HepG2 (cell line): ENCODE measurements around the gene MORF4L1. TPM values are rescaled to one million over a fixed set of nuclear protein-coding genes. Genes with fewer than 3 reads are reported as not detected.
A peak's percentile ranks its signal among the peaks of the same experiment; 100 is the strongest.

ENCODE experiments used
- KDM6A ChIP-seq: IDR thresholded peaks from 2 replicates; pipeline ENCODE4 v1.6.1; 2016; ENCODE audit warnings: low read depth
- KLF11 ChIP-seq: IDR thresholded peaks from 2 replicates; pipeline ENCODE4 v1.6.1; 2016; ENCODE audit warnings: missing compliant biosample characterization
- MED13 ChIP-seq: sonication (generic); formaldehyde crosslinking; IDR thresholded peaks from 2 replicates; pipeline ENCODE4 v1.5.0; 2020; ENCODE audit warnings: missing genetic modification reagents
- MIER2 ChIP-seq: IDR thresholded peaks from 2 replicates; pipeline ENCODE4 v1.6.1; 2016; ENCODE audit warnings: missing biosample characterization, missing genetic modification reagents
- MXI1 ChIP-seq: IDR thresholded peaks from 3 replicates; pipeline ENCODE4 v1.6.1; 2012; ENCODE audit warnings: low read depth, low read length, inconsistent platforms, borderline replicate concordance
- NFE2 ChIP-seq: sonication (generic); formaldehyde crosslinking; IDR thresholded peaks from 2 replicates; pipeline ENCODE4 v1.4.0; 2020; ENCODE audit warnings: missing genetic modification reagents
- PBX2 ChIP-seq: IDR thresholded peaks from 2 replicates; pipeline ENCODE4 v1.6.1; 2016; ENCODE audit warnings: control low read depth
- POLR2A ChIP-seq, 2 experiments: IDR thresholded peaks; 2 replicates each; pipeline ENCODE4 v1.6.1; 2011; ENCODE audit warnings: low read depth in 2 of 2, low read length in 2 of 2, mild to moderate bottlenecking in 1 of 2, moderate library complexity in 1 of 2; ENCODE audit not compliant: insufficient read depth in 1 of 2
- SAP130 ChIP-seq: IDR thresholded peaks from 2 replicates; pipeline ENCODE4 v1.6.1; 2016; ENCODE audit warnings: low read depth
- SIX4 ChIP-seq: sonication (generic); formaldehyde crosslinking; IDR thresholded peaks from 2 replicates; pipeline ENCODE4 v1.4.0; 2020; ENCODE audit warnings: missing genetic modification reagents
- YY1 ChIP-seq: IDR thresholded peaks from 2 replicates; pipeline ENCODE4 v1.6.1; 2011; ENCODE audit warnings: low read length, low read depth, moderate library complexity, mild to moderate bottlenecking; ENCODE audit not compliant: insufficient read depth, insufficient replicate concordance
- ZC3H13 ChIP-seq: sonication (generic); formaldehyde crosslinking; IDR thresholded peaks from 2 replicates; pipeline ENCODE4 v1.8.1; 2023; ENCODE audit warnings: mild to moderate bottlenecking, missing genetic modification reagents, moderate library complexity
- ZFP1 ChIP-seq: IDR thresholded peaks from 2 replicates; pipeline ENCODE4 v1.6.1; 2016
- ZNF256 ChIP-seq: sonication (generic); formaldehyde crosslinking; conservative IDR thresholded peaks from 2 replicates; pipeline ENCODE4 v1.4.0; 2020; ENCODE audit warnings: missing genetic modification reagents
- ZNF329 ChIP-seq: sonication (generic); formaldehyde crosslinking; IDR thresholded peaks from 2 replicates; pipeline ENCODE4 v1.9.0; 2021; ENCODE audit warnings: low read depth, mild to moderate bottlenecking, missing genetic modification reagents
- ZNF335 ChIP-seq: sonication (generic); formaldehyde crosslinking; IDR thresholded peaks from 2 replicates; pipeline ENCODE4 v1.4.0; 2020; ENCODE audit warnings: missing genetic modification reagents
- ZNF543 ChIP-seq: sonication (generic); formaldehyde crosslinking; IDR thresholded peaks from 2 replicates; pipeline ENCODE4 v1.4.0; 2020; ENCODE audit warnings: mild to moderate bottlenecking, missing genetic modification reagents
- ZNF687 ChIP-seq: sonication (generic); formaldehyde crosslinking; IDR thresholded peaks from 2 replicates; pipeline ENCODE4 v1.5.1; 2020; ENCODE audit warnings: mild to moderate bottlenecking, missing genetic modification reagents, moderate library complexity
- ZNF691 ChIP-seq: sonication (generic); formaldehyde crosslinking; IDR thresholded peaks from 2 replicates; pipeline ENCODE4 v1.4.0; 2020; ENCODE audit warnings: missing genetic modification reagents, low read depth, mild to moderate bottlenecking, borderline replicate concordance
- polyA plus RNA-seq, 8 experiments: library from polyadenylated mRNA; depleted of rRNA in 3 of 8; stranded (reverse) in 7 of 8; unstranded in 1 of 8; fragments of >200 nt; fragmentation: Illumina TruSeq in 4 of 8; extraction: Trizol in 4 of 8; gene quantifications; 2 replicates each; pipeline versions ENCODE4 v1.2.1 to v1.2.3, GENCODE V29; 2011 to 2016; ENCODE audit warnings: low read depth in 4 of 8, missing spikeins in 1 of 8, mixed read lengths in 1 of 8; ENCODE audit not compliant: insufficient read depth in 1 of 8
- total RNA-seq, 5 experiments: library from RNA; depleted of rRNA; stranded (reverse); fragments of >200 nt; fragmentation: Illumina TruSeq; extraction: Trizol; gene quantifications; 2 replicates each; pipeline ENCODE4 v1.2.3, GENCODE V29; 2016; ENCODE audit warnings: low read depth in 1 of 5
- TF ChIP-seq, protein P1 (sequence below), 2 experiments: sonication (generic) in 1 of 2; formaldehyde crosslinking in 1 of 2; IDR thresholded peaks; 2 replicates each; pipeline versions ENCODE4 v1.4.0 to v1.6.1; 2016 to 2020; ENCODE audit warnings: borderline replicate concordance in 1 of 2, low read depth in 1 of 2, mild to moderate bottlenecking in 1 of 2, missing genetic modification reagents in 1 of 2

MORF4L1 gene
- total and polyA plus RNA-seq, 2 of the 13 experiments (the other 11 are each of a cell fraction or from before 2014, with no cell fraction given) = 218 to 219 TPM

GRCh38 chr15:78873793-78874765 is 1.4 kb downstream of the MORF4L1 start (continued):
- TF ChIP-seq POLR2A (IDR thresholded peaks at IDR 0.05; ENCODE audit: insufficient read depth in 1 of 2, low read depth in 2 of 2, low read length in 2 of 2) (peak in 1 of 2 experiments; percentile 41; a peak in 1 of 4 replicates), NFE2 (CRISPR knock-in tag) (no peak), KDM6A (CRISPR knock-in tag) (no peak), ZNF256 (CRISPR knock-in tag) (no peak), ZNF687 (CRISPR knock-in tag) (no peak), ZC3H13 (CRISPR knock-in tag) (no peak), YY1 (no peak), SIX4 (no peak), ZNF329 (no peak), ZNF335 (CRISPR knock-in tag) (no peak), MIER2 (CRISPR knock-in tag) (no peak), MXI1 (no peak), KLF11 (CRISPR knock-in tag) (0 out of 2 replicates have a peak, but pooled peaks have one; percentile 3), ZFP1 (CRISPR knock-in tag) (peak; percentile 7; the same call in 1 of the 2 replicates), ZNF691 (CRISPR knock-in tag) (no peak), ZNF543 (CRISPR knock-in tag) (no peak), MED13 (no peak), PBX2 (CRISPR knock-in tag) (no peak), SAP130 (CRISPR knock-in tag) (peak; percentile 3)
- TF ChIP-seq, protein P1, sequence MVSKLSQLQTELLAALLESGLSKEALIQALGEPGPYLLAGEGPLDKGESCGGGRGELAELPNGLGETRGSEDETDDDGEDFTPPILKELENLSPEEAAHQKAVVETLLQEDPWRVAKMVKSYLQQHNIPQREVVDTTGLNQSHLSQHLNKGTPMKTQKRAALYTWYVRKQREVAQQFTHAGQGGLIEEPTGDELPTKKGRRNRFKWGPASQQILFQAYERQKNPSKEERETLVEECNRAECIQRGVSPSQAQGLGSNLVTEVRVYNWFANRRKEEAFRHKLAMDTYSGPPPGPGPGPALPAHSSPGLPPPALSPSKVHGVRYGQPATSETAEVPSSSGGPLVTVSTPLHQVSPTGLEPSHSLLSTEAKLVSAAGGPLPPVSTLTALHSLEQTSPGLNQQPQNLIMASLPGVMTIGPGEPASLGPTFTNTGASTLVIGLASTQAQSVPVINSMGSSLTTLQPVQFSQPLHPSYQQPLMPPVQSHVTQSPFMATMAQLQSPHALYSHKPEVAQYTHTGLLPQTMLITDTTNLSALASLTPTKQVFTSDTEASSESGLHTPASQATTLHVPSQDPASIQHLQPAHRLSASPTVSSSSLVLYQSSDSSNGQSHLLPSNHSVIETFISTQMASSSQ (IDR thresholded peaks at IDR 0.05; ENCODE audit: low read depth) = no peak
- TF ChIP-seq, protein P1 (CRISPR knock-in tag; IDR thresholded peaks at IDR 0.05; ENCODE audit: borderline replicate concordance) = no peak
